Activated CD4-positive, alpha-beta T cell treated with anti-CD3 and anti-CD28 coated beads, Interleukin-2, amount 50 U/mL, for 1 hour (primary cell): Measurements from ENCODE around the gene MIEF1.
A peak's percentile ranks its signal among the peaks of the same experiment; 100 is the strongest.
"Not testable (repeated sequence)": the region's sequence is repeated elsewhere in the genome, so short reads cannot be mapped to it uniquely, and the experiment has no call there.

Experiments
- DNase-seq: peaks from one replicate; pipeline ENCODE4 v3.0.0-alpha.2; 2020

MIEF1 gene

DNA sequence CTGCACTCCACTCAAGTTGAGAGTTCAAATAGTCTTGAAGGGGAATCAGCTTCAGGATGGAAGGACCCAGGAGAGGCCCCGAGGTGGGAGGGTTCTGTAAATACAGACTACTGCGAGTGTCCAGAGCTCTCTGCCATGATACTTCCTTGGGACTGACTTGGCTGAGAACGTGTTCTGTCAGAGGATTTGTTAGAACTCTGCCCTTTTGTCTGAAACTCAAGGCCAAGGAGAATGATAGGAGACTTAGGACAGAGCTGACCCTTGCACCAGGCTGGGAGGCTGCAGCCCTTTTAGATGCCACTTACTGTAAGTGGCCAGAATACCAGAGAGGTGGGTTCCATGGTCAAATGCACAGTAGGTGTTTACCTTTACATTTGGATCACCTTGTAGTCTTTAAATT lies 15.4 kb downstream of the MIEF1 start:
- DNase-seq: no peak

DNA sequence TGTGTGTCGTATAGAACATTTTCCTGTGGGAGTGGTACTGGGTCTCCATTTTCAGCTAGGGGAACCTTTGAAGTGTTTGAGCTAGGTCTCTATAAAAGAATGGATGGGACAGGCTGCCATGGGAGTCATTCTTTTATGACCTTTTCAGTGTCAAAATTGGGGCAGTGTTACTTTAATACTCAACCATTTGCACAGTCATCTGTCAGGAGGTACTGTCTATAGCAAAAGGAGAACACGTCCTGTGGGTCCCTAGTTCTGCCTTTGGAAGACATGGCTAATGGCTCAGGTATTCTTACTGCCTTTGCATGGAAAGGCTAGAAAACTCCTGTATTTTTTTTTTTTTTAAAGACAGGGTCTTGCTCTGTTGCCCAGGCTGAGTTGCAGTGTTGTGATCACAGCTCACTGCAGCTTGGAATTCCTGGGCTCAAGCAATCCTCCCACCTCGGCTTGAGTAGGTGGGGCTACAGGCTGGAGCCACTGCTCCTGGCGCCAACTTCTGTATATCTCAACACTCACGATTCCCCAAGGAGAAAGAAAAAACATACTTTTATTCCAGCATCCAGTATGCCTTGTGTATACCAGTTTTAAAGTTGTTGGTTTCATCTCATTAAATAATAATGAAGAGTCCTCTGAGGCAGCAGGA lies 16.2 kb downstream of the MIEF1 start:
- DNase-seq: no peak

DNA sequence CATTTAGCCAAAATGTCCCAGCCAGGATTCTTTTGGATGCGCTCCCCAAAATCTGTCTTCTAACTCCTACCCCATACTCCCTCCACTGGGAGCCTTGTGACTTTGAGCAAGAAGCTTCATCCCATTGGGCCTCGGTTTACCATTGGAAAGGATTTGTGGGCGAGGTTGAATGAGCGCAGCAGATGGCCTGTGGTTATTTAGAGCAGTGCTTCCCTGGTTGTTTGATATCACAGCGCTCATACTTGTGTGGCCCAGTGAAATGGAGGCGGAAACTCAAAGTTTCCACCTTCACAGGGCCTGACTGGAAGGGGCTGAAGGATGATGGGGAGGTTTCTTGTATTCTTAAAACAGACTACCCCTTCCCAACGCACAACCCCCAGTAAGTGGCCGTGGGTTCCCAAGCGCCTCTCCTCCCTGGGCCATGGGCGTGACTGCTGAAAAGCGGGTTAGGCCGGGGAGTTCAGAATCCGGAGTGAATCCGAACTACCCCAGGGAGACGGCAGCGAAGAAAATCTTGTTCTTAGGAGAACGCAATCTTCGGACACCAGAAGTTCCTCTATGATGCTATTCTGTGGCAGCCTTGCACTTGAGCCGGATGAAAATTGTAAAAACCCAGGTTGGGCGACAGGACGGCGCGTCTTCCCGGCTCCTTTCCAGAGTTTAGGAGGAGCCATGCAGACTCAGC lies 17.0 kb downstream of the MIEF1 start:
- DNase-seq: no peak

DNA sequence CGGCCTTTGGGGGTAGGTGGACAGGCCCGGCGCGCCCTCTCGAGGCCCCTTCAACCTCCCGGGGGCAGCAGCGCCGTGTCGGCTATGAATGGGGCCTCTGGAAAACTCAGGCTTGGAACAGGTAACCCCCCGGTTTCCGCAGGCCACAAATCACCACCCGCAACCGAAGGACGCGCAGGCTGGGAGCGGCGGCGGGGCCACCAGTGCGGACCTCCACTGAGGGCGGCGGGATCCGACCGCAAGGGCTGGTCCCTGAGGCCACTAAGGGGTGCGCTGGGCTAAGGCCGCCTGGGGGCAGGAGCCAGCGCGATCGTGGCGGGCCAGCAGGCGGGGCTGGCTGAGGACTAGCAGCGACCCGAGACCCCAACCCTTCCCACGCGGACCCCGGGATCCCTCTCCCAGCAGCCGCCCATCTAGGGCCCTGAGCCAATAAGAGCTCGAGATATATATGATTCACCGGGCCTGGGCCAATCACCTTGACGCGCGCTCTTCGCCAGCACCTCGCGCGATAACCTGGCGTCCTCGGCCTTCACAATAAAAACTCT lies 17.7 kb downstream of the MIEF1 start:
- DNase-seq: no peak

DNA sequence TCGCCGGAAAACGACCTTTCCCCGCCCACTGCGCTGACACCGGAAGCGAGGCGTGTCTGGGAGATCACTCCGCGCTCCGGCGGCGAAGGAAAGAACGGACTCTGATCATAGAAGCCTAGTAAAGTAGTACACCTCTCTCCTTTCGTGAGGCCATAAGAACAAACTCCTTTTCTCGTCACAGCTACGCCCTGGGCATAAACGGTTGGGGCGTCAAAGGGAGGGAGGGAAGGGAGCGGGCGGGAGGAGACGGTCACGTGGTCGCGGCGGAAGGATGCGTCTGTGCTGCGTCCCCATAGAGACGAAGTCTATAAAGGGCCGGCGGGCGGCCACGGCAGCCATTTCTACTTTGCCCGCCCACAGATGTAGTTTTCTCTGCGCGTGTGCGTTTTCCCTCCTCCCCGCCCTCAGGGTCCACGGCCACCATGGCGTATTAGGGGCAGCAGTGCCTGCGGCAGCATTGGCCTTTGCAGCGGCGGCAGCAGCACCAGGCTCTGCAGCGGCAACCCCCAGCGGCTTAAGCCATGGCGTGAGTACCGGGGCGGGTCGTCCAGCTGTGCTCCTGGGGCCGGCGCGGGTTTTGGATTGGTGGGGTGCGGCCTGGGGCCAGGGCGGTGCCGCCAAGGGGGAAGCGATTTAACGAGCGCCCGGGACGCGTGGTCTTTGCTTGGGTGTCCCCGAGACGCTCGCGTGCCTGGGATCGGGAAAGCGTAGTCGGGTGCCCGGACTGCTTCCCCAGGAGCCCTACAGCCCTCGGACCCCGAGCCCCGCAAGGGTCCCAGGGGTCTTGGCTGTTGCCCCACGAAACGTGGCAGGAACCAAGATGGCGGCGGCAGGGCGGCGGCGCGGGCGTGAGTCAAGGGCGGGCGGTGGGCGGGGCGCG lies 18.4 kb downstream of the MIEF1 start, which contains the start of gene ATF4:
TSS of gene ATF4 (plus strand) at position 337 of the 880 bp plus-strand sequence. CDS start 884 bp downstream, outside the sequence.
- peak; percentile 95 for DNase-seq

DNA sequence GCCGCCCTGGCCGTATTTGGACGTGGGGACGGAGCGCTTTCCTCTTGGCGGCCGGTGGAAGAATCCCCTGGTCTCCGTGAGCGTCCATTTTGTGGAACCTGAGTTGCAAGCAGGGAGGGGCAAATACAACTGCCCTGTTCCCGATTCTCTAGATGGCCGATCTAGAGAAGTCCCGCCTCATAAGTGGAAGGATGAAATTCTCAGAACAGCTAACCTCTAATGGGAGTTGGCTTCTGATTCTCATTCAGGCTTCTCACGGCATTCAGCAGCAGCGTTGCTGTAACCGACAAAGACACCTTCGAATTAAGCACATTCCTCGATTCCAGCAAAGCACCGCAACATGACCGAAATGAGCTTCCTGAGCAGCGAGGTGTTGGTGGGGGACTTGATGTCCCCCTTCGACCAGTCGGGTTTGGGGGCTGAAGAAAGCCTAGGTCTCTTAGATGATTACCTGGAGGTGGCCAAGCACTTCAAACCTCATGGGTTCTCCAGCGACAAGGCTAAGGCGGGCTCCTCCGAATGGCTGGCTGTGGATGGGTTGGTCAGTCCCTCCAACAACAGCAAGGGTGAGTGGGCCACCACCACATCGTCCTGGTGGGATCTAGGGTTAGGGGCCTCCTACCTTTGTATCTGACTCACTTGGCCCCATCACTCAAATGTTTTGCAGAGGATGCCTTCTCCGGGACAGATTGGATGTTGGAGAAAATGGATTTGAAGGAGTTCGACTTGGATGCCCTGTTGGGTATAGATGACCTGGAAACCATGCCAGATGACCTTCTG lies 19.2 kb downstream of the MIEF1 start:
- not testable (repeated sequence) for DNase-seq

DNA sequence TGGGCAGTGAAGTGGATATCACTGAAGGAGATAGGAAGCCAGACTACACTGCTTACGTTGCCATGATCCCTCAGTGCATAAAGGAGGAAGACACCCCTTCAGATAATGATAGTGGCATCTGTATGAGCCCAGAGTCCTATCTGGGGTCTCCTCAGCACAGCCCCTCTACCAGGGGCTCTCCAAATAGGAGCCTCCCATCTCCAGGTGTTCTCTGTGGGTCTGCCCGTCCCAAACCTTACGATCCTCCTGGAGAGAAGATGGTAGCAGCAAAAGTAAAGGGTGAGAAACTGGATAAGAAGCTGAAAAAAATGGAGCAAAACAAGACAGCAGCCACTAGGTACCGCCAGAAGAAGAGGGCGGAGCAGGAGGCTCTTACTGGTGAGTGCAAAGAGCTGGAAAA lies 20.0 kb downstream of the MIEF1 start:
- DNase-seq: not testable (repeated sequence)

DNA sequence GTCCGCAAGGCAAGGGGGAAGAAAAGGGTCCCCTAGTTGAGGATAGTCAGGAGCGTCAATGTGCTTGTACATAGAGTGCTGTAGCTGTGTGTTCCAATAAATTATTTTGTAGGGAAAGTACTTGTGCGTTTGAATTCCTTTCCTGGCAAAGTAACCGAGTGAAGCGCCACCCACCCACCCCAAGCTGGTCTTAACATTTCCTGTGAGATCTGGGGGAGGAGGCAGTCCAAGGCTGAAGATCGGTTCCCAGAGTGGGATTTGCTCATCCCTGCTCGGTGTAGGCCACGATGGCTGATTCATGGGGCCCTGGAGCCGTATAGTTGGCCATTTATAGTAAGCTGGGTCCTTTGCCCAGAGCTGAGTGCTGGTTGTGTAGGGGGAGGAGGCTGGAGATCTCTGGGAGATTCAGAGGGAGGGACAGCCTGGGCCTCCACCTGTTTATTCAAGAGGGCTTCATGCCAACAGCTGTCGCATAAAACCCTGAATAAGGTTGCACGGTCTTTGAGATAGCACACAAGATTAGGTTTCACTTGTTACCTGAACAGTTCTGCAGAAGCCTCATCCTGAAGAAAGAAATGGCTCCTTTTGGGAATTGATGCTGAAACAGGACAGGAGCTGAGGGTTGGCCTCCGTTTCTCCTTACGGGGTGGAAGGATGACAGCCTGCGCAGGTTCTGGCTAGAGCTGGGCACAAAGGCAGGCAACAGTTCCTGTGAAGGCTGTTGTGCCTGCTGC lies 20.6 kb downstream of the MIEF1 start:
- no peak for DNase-seq

DNA sequence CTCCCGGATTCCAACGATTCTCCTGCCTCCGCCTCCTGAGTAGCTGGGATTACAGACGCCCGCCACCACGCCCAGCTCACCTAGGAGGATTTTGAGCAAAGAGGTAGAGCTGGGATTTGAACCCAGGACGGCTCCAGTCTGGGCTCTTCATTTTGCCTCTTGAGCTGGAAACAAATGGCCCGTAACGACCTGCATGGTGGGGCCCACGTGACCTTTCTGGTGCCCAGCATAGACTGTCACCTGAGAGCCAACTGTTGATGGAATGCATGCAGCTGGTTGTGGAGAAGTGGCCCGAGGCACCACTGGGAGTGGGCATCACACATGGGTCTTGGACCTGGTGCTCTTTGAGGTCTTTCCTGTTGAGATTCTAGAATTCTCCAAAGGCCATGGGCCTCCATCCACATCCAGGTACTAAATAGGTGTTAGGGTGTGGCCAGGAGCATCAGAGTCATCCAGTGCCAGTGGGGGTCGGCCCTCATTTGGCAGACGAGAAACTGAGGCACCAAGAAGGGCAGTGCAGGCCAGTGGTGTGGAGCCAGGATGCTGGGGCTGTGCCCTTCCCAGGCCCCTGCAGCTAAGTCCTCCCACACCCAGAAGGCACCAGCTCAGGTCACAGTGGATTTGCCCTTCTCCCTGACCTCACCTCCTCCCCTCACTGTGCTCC lies 22.1 kb downstream of the MIEF1 start:
- no peak for DNase-seq

DNA sequence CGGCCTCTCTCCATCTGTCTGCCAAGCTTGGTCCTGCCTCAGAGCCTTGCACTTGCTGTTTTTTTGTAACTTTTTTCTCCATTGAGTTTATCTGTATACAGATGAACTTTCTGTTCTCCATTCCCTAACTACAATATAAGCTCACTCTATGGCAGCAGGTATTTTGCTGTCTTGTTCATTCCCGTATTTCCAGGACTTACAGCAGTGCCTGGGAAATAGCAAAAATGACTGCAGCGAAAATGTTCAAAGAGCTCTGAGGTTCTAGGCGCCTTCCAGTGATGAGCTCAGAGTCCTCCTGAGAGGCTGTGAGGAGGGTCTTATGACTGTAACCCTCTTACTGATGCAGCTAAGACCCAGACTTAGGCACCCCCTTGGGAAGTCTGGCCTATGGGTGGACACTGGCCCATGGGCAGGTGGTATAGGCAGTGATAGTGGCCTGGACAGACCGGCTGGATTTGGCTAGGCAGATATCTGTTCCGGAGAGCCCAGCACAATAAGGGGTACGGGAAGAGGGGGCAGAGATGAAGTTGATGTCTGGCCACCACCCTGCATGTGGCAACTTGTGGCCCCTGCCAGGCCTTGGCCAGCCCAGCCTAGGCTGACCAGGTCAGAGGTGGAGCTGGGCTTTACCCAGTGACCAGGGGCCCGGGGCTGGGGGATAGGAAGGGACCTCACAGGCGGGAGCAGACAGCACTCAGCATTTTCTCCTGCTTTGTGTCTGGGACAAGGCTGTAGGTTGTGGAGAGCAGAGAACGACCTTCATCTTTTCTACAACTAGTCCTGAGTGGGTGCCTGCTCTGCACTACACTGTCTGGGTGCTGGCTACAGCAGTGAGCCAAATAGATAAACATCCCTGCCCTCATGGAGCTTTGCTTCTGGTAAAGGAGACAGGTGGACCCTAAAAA lies 22.9 kb downstream of the MIEF1 start:
- DNase-seq: no peak

DNA sequence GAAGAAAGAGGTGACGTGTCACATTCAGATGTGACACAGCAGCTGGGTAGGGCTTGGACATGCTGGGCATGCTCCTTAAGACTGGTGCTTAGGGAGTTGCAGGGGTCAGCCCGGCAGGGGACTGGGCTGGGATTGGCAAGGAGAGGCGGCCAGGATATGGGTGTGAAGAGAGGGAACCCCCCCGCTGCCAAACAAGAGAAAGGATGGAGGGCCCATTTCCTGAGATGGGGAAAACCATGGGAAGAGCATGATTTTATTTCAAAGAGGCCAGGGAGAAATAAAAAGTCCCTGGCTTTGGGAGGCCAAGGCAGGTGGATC lies 23.5 kb downstream of the MIEF1 start:
- DNase-seq: no peak

DNA sequence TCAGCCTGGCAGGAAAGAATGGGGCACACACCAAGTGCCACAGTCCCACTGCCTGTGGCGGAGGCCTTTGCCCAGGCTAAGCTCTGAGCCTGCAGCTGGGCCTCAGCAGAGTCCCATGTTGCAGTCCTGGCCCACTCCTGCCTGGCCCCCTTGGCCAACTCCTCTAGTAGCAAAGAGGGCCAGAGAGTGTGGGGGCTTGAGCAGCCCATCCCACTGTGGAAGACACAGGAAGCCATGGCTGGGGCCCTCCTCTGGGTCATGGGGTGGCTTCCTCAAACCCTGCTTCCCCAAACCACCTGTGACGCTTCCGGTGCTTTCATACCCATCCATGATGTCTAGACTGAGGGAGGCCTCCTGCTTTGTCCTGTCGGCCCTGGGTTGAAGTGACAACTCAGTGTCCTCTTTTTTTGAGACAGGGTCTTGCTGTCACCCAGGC lies 24.7 kb downstream of the MIEF1 start:
- no peak for DNase-seq

DNA sequence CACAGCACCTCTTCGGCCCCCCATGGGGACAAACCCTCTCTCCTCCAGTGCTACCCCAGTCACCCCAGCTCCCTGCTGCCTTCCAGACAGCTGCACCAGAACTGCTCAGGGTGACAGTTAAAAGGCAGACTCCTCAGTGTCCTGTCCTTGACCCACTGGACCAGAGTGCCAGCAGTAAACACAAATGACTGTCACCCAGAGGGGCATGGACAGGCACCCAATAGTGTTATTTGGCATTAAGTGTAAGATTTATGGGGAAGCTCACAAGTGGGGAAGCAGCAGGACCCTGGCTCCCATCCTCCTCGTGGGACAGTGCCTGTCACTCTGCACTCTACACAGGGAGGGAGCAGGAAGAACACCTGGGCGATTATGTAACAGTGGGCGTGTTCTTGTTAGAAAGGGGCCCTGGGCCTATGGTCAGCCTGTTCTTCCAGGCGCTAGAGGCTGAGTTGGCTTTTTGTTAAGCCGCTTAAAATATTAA lies 25.4 kb downstream of the MIEF1 start:
- no peak for DNase-seq

DNA sequence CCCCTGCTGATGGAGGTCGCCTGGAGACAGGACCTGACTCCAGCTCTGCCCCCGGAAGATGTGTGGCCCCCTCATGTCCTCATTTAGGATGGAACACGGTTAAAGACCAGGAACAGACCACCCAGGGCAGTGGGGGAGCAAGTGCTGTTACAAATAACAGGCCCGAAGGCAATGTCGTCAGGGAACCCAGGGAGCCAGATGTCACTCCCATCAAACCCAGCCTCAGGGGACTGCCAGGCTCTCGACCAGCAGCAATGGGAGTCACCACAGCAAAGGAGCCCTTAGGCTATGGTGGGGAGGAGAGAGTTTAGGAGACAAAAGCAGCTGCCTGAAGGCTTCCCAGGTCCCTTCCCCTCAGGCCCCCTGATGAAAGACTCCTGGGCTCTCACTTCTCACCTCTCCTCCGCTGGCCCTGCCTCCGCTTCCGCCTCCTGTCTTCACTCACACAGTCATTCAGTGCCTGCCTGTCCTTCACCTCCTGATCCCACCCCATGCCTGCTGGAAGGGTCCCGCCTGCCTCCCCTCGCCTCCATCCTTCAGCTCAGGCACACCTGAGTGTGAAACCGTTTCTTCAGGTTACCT lies 26.1 kb downstream of the MIEF1 start:
- no peak for DNase-seq

DNA sequence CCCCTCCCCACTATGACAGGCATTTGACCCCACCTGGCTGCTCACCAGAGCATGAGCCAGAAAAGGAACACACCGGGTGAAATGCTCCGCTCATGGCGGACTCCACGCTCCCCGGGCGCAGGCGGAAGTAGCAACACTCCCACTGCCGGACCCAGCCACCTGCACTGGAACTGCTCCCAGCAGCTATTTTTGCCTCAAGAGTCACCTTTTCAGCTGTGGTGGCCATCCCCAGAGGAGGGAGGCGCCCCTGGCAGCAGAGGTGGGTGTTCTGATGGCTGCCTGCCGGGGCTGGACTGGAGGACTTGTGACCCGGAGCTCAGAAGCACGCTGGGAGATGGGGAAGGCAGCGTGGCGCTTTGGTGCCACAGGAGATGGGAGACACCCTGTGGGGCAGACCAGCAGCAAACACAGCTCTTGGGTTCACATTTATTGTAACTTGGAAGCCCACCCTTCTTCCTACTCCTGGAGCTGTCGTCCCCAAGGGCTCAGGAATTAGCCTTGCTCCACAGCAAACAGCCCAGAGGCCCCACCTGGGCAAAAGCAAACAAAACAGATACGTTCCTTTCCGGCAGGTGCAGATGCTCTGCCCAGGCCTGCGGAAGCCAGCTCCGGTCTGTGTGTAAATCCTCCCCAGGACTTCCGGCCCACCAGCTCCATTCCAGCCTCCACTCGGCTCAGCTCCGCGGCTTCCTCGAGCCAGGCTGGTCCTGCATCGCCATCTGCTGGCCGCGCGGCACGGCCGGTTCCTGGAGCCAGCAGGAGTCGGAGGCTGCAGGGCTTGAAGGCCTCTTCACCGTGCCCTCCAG lies 26.8 kb downstream of the MIEF1 start:
- peak; percentile 92 for DNase-seq

DNA sequence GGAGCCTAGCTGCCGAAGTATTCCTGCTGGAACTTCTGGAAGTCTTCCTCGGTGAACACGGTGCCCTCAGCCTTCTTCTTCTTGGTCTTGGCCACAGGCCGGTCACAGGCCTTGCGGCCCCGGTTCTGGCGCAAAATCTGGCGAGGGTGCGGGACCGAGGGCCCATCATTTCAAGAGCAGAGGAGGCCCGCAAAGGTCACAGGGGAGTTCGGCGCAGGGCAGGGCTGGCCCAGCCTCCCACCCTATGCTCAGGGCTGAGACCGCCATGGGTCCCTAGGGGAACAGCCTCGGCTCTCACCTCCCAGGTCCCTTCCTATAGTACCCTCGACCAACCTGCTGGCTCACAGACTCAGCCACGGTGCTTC lies 27.4 kb downstream of the MIEF1 start:
- no peak for DNase-seq

DNA sequence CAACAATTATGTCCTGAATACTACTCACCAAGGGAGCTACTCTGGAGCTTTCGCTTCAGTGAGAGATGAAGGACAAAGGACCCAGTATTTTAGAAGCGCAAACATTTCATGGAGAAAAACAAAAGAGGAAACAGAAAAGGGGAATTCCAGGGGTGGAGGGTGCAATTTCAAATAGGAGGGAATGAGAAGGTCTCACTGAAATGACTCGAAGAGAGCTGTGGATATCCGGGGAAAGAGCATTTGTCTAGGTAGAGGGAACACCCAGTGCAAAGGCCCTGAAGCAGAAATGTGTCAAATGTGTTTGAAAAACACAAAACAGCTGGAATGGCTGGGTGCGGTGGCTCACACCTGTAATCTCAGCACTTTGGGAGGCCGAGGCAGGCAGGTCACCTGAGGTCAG lies 28.0 kb downstream of the MIEF1 start:
- no peak for DNase-seq

DNA sequence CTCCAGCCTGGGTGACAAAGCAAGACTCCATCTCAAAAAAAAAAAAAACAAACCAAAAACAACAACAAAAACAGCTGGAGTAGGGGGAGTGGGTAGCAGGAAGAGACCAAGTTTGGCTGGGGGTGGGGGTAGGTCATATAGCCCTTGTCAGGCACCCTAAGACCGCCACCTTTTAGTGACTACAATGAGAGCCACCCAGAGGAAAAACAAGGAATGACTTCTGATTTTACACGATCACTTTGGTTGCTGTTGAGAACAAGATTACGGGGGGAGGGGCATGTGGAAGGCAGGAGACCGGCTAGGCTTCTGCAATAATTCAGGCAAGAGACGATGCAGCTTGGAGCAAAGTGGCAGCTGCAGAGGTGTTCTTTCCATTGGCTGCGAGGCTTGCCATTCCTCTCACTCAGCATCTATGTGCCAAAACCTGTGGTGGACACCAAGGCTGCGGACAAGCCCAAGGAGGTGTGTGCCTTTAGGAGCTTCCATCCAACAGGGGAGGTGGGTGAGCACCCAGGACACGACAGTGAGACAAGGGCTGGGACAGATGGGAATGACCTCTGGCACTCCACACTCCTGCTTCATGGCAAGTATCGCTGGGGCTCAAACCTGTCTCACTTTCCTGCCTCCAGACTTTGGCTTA lies 28.7 kb downstream of the MIEF1 start:
- DNase-seq: no peak
